HL-60/S4 treated with retinoic acid at 250 ng/mL for 4 days and 3 days (cell line): ENCODE results near the gene MAP3K5.

Experiments
- in situ Hi-C: fragments of 300-500 bp; cut with MboI; formaldehyde crosslinking; loops from 2 replicates; pipeline ENCODE4 v1.7.0; 2022; ENCODE audit warnings: low sequenced_read_pairs

MAP3K5 gene

DNA sequence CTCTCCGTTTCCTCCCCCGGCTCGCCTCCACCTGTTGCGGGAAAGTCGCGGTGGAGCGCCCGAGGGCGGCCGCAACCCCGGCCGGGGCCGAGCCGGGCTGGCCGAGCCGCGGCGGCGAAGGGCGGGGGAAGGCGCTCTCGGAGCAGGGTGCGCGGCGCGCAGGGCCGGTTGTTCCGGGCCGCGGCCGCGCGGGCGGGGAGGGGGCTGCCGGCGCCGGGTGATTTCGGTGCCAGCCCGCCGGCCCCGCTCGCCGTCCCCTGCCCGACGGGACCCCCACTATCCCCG is 242.3 kb downstream of the MAP3K5 start:
- in situ Hi-C loops = no loop called here

DNA sequence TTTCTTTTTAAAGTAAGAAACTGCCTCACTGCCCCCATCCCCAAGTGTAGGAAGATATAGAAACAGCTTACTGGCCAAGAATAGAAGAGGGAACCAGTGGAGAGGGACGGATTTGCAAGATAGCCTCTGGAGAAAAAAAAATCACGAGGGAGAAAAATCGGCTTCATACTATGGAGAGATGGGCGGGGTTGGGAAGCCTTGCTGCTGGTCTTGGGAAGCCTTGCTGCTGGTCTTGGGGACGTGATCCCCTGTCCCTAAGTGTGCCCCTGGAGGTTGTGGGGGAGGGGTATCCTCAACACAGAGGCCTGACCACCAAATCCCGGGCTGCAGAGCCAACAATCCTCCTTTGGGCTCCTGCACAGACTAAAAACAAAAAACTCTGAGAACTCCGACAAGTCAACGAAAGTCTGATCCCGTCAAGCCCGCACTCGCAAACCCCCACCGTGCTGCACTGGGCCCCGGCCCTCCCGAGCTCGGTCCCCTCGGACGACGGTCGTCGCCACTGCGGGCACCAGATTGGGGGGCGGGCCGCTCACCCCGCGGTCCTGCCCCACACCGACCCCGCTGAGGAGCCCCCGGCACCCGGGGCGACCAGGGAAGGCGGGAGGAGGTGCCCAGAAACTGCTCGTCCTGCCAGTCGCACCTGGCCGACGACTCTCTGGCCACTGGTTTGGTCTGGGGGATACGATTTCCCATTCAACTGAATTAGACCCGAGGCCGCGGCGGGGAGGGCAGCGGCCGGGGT is 242.8 kb downstream of the MAP3K5 start:
- in situ Hi-C loops = no loop called here

DNA sequence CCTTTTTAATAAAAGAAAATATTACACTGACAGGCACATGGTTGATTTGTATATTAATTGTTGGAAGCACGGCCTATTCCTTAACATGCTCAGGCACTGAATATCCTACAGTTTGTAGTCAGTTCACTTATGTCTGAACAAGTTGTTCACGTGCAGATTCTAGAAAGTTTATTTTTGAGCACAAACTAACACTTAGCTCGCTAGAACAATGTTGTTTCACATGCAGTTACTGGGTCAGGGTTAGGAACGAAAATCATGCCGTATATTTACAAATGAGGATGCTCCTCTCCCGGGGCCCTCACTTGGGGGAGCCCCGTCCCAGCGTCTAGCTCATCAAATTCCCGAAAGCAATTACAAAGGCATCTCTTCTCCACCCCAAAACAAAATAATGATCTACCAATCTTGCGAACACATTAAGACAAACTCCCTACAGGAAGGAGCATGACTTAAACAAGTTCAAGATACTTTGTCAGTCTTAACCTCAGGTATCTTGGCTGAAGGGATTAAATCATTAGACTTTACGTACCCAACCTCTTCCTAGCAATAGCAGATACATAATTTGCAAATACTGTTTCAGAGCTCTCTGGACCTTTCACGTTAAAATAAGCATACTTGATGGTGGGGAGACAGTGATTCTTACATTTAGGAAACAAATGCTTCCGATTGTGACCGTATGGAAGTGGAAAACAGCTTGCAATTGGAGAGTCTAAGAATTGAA is 243.5 kb downstream of the MAP3K5 start:
- in situ Hi-C loops = no loop called here

DNA sequence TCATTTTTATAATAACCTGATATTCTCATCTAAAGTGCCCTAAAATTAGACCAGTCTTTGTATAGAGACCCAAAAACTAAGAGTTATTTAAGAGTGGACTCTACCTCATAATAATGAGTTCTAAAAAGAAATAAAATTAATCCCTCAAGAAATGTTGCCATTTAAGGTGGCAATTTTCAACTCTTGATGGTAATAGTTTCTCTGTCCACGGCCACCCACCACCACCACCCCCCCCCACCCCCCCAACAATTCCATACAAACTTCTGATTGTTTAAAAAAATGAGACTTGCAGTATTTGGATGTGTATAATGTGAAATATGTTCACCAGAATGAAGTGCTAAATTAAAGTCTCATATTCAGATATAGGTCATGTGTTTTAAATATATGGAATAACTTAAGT is 244.4 kb downstream of the MAP3K5 start:
- in situ Hi-C loops = no loop called here

DNA sequence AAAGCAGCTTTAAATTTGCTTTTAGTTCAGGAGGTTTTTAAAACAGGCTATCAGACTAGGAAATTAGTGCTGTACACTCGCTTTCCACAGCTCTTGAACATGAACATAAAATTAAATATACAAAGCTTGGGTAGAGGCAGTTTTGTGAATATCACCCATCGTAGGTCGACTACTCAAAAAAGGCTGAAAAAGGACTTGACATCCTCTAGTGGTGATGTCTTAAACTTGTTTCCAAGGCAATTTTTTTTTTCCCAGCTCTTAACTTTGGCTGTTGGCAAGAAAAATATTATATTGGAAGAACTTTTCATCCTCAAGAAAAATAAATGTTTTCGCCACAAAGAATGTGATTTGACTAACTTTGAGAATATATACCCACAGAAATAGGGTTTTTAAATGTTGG is 244.9 kb downstream of the MAP3K5 start:
- in situ Hi-C loops = no loop called here

DNA sequence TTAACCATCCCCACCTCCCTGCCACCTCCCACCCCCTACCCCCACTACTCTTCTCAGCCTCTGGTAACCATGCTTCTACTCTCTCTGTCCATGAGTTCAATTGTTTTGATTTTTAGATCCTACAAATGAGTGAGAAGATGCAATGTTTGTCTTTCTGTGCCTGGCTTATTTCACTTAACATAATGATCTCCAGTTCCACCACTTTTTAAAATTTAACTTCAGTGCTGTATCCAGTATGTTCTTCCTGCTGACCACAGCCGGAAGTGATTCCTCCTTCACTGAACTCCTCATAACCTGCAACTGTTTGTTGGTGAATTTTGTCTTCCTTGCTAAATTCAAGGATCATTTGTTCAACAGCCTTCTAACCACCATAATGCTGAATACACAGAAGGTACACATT is 245.9 kb downstream of the MAP3K5 start:
- in situ Hi-C loops = no loop called here

DNA sequence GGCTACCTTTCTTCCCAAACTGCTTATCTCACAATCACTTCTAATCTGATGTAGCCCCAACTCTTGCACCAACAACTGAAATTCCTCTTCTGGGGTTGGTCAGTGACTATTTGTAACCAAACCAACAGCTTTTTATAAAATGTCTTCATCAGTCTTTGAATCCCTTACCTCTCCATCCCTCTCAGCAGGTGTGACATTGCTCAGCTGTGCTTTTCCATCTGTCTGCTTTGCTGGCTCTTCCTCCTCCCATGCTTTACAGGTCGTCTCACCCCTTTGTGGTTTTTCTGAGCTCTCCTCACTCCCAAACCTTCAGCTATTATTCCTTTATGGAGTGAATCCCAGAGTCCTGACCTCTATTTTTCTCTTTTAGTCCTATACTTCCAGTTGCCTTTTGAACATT is 248.0 kb downstream of the MAP3K5 start:
- in situ Hi-C loops = no loop called here

DNA sequence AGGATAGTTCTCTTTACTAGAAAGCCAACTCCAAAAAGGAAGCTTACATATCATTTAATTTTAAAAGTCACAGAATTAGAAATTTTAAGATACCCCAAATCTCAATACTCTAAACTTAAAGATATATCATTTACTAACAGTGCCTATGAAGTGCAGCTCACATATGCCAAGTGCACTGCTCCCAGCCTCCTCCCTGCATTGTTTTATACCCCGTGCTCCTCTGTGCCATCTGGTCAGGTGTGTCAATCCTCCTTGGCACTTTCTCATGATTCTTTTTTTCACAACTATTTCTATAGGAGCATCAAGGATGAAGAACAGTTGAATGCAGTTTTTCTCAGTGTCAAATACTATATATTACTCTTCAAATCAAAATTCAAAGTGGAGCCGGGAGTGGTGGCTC is 250.9 kb downstream of the MAP3K5 start:
- in situ Hi-C loops = no loop called here

DNA sequence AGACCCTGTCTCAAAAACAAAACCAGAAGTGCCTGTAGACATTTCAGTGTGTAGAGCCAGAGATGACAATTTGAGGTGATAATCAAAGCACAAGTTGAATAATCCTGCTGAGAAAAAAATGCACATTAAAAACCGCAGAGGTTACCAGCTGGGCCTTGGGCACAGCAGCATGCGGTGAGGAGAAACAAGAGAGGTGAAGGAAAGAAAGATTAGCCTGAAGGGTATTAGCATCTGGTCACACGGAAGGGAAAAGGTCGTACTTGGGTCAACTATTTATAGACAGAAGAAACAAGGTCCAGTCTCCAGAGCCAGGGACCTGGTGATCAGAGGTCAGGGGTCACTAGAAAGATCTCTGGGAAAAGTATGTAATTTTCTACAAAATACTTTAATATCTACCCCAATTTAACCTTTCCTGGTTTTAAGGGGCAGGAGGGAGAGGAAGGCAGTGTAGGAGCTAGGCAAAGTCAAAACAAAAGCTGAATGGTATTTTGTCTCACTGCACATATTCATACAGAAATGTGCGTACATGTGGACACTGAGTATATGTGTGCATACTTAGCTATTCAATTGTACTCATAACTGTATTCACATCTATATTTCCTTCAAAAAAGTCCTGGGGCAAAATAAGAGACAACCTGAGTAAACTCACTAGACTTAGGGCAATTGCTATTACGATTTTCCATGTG is 252.2 kb downstream of the MAP3K5 start:
- in situ Hi-C loops = no loop called here

DNA sequence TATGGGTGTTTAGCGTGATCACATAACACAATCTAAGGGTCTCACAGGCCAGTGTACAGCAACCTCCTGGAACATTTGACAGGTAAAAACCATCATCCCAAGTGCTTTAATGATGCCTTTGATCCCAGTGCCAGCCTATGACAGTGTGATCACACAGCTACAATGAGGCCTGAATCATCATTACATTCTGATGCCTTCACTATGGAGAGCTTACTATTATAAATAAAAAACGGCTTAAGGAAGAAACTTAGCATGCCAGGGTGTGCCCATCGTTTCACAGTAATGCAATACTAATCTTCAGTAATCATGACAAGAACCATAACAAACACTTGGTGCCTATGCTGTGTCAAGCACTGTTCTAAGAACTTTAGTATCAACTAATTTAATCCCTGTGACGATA is 253.4 kb downstream of the MAP3K5 start:
- in situ Hi-C loops = no loop called here

DNA sequence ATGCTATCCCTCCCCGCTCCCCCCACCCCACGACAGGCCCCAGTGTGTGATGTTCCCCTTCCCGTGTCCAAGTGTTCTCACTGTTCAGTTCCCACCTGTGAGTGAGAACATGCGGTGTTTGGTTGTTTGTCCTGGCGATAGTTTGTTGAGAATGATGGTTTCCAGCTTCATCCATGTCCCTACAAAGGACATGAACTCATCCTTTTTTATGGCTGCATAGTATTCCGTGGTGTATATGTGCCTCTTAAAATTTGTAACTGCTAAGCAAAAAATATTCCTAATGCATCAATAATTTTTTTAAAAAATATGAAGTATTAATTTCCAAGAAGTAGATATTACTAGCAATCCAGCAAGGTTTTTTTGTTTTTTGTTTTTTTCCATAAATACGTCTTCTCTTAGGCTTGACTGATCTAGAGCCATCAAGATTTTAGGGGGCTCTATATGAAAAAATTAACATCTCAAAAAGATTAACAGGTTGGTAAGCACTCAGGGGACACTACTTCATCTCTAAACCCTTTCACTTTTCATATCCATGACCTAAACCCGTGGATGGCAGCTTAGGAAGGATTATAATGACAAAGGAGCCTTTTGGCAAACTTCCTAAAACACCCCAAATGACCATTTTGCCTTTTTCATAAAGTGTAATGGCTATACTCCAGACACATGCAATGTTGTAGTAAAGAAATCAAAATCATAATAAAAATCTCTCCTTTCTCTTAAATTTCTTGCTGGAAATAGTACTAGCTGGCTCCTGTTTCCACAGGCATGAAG is 256.2 kb downstream of the MAP3K5 start:
- in situ Hi-C loops = no loop called here

DNA sequence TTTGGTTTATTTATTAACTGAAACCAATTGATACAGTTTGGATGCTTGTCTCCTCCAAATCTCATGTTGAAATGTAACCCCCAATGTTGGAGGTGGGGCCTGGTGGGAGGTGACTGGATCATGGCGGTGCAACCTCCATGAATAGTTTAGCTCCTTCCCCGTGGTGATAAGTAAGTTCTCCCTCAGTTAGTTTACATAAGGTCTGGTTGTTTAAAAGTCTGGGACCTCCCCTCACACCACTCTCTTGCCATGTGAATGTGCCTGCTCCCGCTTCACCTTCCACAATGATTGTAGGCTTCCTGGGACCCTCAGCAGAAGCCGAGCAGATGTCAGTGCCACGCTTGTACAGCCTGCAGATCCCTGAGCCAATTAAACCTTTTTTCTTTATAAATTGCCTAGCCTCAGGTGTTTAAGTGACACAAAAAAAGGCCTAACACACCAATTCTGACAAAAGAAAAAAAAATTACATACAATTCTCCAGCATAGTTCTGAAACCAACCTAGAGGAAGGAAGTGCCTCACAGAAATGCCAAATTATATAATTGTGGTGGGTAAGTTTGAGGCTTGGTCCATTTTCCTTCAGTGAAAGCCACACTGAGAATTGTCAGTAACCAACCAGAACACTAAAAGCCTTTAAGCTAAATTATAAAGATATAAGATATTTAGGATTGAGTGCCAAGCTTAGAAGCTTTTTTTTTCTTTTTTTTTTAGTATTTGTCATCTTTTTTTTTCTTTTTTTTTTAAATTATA is 257.1 kb downstream of the MAP3K5 start:
- in situ Hi-C loops = no loop called here

DNA sequence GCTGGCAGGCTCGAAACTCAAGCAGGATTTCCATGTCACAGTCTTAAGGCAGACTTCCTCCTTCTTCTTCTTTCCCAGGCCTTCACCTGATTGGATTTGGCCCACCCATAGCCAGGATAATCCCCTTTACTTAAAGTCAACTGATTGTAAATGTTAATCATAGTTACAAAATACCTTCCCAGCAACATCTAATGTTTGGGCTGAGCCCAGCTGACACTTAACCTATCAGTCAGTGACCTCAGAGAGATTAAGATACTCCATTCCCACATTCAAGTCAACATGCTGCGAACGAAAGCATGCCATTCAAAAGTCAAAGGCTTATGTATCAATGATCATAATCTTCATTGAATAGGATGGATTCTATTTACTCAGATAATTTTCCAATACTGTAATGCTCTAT is 258.0 kb downstream of the MAP3K5 start:
- in situ Hi-C loops = no loop called here

DNA sequence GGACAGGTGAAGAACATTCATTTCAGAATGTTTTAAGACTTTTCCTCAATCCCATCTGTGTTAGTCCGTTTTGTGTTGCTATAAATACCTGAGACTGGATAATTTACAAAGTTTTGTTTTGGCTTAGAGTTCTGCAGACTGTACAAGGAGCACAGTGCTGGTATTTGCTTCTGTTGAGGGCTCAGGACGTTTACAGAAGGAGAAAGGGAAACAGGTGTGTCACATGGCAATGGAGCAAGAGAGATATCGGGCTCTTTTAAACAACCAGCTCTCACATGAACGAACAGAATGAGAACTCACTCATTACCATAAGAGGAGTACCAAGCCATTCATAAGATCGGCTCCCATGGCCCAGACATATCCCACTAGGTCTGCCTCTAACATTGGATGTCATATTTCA is 258.8 kb downstream of the MAP3K5 start:
- in situ Hi-C loops = no loop called here

DNA sequence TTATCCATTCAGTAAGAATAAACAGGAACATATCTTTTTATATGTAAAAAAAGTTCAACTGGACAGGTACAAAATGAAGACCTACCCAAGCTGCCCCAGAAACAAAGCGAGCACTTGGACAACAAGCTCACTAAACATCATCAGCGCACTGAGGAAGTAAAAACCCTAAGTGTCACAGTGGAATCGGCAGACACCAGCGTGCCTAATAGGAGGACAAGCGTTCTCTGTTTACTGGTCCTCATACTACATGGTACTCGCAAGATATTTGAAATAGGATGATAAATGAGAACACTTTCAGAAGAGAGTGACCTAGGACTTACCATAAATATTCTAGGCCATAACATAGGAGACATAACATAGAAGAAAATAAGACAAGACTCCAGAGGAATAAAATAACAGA is 260.2 kb downstream of the MAP3K5 start:
- in situ Hi-C loops = no loop called here

DNA sequence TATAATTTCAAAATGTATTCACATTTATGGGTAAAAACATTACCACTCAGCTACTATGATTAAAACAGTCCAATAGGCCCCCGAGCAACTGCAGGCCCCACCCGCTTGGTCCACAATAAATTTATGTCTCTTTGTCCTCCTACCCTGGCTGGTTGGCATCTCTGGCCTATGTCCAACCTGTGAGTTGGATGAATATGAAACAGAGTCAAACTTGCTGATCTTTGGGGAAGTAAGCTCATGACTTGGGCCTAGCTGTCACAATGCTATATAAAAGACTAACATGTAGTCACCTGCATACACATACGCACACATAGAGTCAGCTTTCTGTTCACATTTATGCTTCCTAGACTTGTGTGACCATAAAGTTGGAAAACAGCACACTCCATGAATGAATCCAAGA is 262.6 kb downstream of the MAP3K5 start:
- in situ Hi-C loops = no loop called here

DNA sequence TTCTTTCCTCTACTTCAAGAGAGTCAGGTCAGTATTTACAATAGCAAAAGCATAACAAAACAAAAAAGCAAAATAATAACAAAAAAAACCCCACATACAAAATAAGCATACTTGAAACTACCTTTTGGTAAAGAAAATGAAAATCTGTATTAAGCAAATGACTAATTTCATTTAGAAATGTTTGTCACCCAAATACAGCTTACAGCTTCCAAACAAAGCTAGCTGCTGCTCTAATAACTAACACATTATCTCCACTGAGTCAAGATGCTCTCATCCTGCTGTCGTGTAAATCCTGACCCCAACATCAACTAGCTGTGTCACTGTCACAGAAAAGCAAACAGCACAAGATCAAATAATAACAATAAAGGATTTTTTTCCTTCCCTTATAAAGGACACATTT is 263.8 kb downstream of the MAP3K5 start:
- in situ Hi-C loops = no loop called here

DNA sequence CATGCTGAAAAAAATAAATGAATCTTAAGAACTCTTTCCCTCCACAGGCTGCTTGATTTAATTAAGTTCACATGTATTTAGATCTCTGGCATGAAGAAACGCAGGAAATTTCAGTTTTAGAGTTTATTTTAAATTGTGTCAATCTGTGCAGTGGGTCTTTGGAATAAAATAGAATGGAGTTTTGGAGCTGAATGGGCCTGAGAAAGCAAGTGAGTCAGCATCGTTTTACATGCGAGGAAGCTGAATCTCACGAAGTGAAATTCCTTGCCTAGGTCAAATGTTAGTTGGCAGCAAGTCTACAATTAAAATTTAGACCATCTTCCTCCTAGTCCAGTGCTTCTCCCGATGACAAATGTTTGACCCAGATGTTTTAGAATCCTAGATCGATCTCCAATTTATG is 264.4 kb downstream of the MAP3K5 start:
- in situ Hi-C loops = no loop called here

DNA sequence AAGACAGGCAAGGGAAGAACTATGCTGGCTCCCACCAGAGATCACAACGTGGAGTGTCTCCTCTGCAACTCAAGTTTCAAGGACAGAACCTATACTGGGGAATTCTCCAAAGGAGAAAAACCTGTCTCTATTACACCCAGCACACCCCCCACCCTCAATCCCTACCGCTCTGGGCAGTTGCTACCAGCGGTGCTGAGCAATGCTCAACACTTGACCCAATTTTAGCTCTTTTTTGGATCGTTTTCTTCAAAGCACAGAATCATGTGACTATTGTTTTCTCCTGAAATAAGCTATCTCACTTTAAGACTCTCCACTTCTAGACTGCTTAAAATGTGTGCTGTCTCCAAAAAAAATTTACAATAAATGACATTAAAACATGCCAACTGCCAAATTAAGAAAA is 265.3 kb downstream of the MAP3K5 start:
- in situ Hi-C loops = no loop called here

DNA sequence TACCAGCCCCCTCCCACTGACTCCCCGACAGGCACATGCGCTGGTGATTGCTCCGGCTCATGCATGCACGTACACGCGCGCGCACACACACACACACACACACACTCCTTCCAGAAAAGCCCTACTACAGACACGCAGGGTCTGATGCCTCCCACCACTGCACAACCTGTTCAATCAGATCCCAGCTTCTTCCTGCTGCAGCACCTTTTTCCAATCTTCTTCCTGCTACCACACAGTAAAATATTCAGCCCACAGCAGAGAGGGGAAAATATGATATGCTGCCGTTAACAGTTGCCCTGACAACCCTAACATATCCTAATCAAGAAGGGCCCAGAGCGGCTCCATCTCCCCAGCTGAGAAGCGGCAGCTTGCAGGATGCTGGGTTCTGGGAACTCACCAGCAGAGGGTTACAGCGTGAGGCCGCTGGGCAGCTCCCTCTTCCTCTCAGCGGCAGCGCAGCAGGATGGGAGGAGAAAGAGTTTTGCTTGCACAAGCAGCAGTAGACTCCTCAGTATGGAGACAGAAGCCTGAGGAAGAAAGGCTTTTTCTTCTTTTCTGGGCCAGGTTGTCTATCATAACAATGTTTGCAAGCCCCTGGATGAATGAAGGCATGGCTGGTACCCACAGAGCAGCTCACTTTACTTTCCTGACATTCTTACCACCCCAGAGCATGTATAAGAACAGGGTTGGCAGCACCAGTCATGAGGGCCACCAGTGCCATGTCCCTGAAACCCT is 265.9 kb downstream of the MAP3K5 start:
- in situ Hi-C loops = no loop called here
